NCI-H1092 (cell line): Measurements from ENCODE around the gene RHBDL1.

Experiments
- DNase-seq: peaks from one replicate; lab custom pipeline; 2025; lab: John Stamatoyannopoulos, UW

RHBDL1 gene

GRCh38 chr16:674968-675883 lies at the start of gene RHBDL1:
Gene RHBDL1, plus strand, starts transcription at chr16:675671. Its CDS starts 120 bp downstream, at chr16:675791.
- DNase-seq: no peak

DNA sequence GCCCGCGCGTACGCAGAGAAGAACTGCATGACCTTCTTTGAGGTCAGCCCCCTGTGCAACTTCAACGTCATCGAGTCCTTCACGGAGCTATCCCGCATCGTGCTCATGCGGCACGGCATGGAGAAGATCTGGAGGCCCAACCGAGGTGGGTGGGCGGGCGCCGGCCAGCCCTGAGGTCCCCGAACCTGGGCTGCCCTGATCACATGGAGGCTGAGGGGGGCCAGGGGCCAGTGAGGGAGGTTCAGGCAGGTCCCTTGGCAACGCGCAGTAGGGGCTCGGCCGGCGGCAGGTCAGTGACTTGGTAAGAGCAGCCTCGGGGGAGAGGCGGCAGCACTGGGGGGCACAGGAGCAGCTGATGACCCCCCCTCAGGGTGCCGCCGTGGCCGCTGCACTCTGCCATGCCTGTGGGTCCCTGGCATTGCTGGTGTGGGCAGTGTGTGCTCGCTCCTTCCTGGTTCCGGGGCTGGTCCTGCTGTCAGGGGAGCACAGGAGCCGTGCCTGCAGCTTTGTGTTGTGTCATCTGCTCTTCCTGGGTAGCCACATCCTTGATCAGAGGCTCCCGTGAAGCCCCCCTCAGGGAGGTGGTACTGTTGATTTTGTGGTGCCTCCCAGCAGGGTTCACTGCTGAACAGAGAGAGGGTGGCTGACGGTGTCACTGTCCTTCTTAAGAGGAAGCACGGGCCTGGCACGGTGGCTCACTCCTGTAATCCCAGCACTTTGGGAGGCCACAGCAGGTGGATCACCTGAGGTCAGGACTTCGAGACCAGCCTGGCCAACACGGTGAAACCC lies 49.3 kb upstream of the RHBDL1 start:
- DNase-seq: no peak

DNA sequence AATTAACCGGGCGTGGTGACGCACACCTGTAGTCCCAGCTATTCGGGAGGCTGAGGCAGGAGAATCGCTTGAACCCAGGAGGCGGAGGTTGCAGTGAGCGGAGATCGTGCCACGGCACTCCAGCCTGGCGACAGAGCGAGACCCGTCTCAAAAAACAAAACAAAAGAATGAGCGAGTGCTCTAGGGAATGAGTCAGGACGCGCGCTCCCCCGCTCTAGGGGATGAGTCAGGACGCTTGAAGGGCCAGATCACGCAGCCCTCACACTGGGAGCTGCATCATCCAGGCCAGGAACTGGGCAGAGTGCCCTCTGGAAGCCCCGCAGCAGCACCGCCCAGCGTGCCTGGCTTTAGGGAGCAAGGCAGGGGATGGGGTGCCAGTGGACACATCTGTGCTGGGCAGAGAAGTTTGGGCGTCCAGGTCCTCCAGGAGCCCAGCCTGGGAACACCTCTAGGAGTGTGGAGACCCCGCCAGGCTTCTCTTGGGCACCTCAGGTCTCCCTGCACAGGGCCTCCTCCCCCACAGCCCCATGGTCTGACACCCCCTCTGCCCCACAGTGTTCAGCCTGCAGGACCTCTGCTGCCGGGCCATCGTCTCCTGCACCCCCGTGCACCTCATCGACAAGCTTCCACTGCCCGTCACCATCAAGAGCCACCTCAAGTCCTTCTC lies 48.6 kb upstream of the RHBDL1 start:
- DNase-seq: no peak

DNA sequence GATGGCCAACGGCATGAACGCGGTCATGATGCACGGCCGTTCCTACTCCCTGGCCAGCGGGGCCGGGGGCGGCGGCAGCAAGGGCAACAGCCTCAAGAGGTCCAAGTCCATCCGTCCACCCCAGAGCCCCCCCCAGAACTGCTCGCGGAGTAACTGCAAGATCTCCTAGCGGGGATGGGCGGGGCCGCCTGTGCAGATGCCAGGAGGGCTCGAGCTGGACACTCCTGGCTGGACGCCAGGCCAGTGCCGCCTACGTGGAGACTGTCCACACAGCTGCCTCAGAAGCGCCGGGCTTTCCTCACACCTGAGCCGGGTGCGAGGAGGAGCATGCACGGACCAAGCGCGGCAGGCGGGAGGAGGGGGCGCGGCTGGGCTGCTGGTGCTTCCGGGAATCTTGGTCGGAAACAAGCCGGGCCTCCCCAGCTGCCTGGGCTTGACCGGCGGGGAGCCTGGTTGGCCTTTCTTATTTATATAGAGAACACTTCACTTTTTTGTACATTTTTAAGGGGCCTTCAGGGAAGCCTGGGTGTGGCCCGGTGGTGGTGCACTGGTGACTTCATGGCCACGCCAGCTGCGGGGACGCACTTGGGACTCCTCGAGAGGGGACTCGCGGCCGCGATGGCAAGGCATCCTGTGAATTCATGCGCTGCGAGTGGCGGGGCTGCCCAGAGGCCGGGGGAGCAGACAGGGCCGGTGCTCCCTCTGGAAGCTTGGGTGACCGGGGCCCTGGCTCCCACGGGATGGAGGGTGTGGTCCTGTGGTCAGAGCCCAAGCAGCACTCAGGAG lies 47.8 kb upstream of the RHBDL1 start:
- DNase-seq: no peak

DNA sequence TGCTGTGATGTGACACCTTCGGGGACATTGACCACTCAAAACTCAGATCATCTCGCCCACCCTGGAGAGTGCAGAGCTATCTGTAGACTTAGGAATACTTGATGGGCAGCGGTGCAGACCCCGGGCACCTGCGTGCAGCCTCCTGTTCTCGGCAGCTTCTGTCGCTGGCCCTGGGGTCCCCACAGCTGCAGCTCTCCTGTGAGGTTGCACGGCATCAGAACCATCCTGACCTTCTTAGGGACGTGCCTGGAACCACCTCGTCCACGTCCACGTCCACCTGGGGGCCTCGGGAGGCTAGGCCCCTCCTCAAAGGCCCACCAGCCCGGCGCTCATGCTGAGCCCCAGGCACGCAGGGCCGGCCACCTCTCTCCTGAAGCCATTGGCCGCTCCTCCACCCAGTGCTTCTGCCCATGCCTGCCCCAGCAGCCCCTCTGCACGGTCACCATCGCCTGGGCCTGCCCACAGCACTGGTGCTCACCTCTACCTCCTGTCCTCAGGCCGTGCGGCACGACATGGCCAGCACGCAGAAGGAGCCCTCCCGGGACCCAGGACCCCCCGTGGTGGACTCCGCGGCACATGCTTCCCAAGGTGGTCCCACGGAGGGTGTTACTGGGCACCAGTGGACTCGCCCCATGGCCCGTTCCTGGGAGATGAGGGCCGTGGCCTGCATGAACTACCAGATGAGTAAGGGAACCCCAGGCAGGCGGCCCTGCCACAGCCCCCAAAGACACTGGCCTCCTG lies 47.0 kb upstream of the RHBDL1 start:
- no peak for DNase-seq

DNA sequence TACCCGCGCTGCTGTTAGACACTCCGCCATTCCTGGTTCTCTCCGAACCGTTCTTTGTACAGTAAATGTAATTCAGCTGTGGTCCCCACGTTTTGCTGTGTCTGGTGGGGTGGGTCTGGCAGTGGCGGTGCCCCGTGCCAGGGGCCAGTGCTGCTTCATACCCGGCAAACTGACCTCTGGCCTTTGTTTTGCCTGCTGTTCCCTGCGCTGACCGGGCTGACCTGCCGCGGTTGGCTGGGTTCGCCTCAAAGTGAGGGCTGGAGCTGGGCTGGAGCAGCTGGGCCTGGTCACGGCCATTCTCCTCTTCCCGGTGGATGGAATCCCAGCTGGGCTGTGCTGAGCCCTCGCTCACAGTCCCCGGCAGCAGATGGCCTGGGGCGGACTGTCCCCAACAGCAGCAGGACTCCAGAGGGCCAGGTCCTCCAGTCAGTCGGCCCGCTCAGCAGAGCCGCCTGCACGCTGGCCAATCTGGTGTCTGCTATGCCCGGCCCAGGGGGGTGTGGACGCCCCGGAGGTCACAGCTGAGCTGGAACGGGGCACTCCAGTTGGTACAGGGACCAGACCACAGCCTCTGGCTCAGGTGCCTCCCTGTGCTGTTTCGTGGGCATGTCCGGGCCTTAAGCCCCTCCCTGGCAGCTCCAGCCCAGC lies 46.2 kb upstream of the RHBDL1 start:
- no peak for DNase-seq

DNA sequence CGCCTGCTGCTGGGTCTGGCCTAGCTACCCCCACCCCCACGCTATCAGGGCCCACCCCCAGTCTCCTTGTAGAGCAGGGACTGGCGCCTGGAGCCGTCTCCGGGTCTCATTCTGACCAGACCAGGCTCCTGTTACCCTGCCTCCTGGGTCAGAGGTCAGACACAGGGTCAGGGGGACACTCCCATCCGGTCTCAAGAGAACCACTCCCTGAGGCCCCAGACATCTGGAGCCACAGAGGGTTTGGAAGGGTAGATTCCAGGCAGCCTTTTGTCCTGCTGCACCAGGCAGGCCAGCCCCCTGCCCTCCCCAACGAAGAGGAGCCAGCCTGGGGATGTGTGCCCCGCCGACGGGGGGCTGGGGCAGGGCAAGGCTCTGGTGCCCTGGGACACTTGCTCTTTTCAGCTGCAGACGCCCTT lies 45.6 kb upstream of the RHBDL1 start:
- no peak for DNase-seq

GRCh38 chr16:630249-630814 lies 45.1 kb upstream of the RHBDL1 start:
- DNase-seq: no peak

GRCh38 chr16:630815-631405 lies 44.6 kb upstream of the RHBDL1 start, which contains the start of gene WFIKKN1:
Gene WFIKKN1, plus strand, starts transcription at chr16:630985. Its CDS starts 269 bp downstream, at chr16:631254.
- DNase-seq: no peak

DNA sequence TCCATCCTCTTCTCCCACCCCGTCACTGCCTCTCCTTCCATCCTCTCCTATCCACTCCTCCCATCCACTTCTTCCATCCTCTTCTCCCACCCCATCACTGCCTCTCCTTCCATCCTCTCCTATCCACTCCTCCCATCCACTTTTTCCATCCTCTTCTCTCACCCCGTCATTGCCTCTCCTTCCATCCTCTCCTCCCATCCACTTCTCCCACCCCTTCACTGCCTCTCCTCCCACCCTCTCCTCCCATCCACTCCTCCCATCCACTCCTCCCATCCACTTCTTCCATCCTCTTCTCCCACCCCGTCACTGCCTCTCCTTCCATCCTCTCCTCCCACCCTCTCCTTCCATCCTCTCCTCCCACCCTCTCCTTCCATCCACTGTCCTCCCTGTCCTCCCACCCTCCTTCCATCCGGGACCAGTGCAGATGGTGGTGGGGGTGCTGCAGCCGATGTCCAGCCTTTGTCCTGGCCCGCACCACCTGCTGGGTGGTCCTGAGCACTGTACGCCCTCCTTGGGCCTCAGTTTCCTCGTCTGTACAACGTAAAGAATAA lies 43.6 kb upstream of the RHBDL1 start:
- DNase-seq: no peak

DNA sequence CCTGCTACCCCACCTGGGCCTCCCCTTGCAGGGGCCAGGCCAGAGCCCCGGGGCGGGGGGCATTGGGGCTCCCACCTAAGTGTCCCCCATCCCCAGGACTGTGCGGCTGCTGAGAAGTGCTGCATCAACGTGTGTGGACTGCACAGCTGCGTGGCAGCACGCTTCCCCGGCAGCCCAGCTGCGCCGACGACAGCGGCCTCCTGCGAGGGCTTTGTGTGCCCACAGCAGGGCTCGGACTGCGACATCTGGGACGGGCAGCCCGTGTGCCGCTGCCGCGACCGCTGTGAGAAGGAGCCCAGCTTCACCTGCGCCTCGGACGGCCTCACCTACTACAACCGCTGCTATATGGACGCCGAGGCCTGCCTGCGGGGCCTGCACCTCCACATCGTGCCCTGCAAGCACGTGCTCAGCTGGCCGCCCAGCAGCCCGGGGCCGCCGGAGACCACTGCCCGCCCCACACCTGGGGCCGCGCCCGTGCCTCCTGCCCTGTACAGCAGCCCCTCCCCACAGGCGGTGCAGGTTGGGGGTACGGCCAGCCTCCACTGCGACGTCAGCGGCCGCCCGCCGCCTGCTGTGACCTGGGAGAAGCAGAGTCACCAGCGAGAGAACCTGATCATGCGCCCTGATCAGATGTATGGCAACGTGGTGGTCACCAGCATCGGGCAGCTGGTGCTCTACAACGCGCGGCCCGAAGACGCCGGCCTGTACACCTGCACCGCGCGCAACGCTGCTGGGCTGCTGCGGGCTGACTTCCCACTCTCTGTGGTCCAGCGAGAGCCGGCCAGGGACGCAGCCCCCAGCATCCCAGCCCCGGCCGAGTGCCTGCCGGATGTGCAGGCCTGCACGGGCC lies 42.8 kb upstream of the RHBDL1 start:
- no peak for DNase-seq

DNA sequence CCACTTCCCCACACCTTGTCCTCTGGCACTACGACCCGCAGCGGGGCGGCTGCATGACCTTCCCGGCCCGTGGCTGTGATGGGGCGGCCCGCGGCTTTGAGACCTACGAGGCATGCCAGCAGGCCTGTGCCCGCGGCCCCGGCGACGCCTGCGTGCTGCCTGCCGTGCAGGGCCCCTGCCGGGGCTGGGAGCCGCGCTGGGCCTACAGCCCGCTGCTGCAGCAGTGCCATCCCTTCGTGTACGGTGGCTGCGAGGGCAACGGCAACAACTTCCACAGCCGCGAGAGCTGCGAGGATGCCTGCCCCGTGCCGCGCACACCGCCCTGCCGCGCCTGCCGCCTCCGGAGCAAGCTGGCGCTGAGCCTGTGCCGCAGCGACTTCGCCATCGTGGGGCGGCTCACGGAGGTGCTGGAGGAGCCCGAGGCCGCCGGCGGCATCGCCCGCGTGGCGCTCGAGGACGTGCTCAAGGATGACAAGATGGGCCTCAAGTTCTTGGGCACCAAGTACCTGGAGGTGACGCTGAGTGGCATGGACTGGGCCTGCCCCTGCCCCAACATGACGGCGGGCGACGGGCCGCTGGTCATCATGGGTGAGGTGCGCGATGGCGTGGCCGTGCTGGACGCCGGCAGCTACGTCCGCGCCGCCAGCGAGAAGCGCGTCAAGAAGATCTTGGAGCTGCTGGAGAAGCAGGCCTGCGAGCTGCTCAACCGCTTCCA lies 42.0 kb upstream of the RHBDL1 start:
- DNase-seq: no peak

DNA sequence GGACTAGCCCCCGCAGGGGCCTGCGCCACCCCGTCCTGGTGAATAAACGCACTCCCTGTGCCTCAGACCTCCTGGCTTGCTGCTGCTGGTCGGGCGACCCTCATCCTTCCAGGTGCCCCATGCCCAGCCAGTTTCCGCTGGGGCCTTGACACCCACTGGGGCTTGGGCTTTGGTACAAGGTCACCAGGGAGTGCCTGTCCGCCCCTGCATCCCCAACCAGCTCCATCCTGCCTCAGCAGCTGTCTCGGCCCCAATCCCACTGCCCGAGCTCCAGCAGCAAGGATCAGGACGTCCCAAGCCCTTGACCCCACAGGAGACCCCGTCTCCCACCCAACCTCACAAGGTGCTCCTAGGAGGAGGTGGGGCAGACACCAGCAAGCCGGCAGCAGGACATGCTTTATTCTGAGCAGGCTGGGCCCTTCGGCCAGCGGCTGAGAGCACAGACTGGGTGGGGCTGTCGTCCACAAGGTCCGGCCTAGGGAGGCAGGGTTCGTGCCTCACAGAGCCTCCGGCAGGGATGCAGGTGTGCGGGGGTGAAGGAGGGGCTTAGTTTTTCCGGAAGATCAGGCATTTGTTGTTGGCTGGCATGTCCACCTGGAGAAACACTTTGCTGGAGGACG lies 41.3 kb upstream of the RHBDL1 start:
- no peak for DNase-seq

- DNase-seq: no peak
Measured at GRCh38 chr16:634996-635395, 40.5 kb upstream of the RHBDL1 start.

- DNase-seq: no peak
Measured at GRCh38 chr16:635573-636205, 39.8 kb upstream of the RHBDL1 start.

GRCh38 chr16:636206-637080 lies 39.0 kb upstream of the RHBDL1 start, which contains the start of gene METTL26:
Gene METTL26, minus strand, starts transcription at chr16:636305. Its CDS starts 15 bp downstream, at chr16:636290.
- DNase-seq: peak; percentile 95
